ENCODE data around the gene GPR84. TPM values are rescaled to one million over a fixed set of nuclear protein-coding genes. Genes with fewer than 3 reads are reported as not detected.

Gene GPR84
- total and polyA plus RNA-seq, 2 of the 13 experiments (the other 11 are each of a cell fraction or from before 2014, with no cell fraction given) = not detected

GRCh38 chr12:54337280-54337842, 26.9 kb downstream of the GPR84 start:
- Histone ChIP-seq H3K4me2 (ENCODE audit: low read depth, low read length) (0 out of 2 replicates have a peak overlapping the region, but pooled peaks have one; percentile 19), H3K9ac (ENCODE audit: insufficient read depth, low read depth, low read length) (no peak overlapping the region), H3K4me1 (ENCODE audit: insufficient read depth, low read length) (peaks cover 70% of the 10 kb centered on the region), H3K9me3 (ENCODE audit: low read length) (no peaks in the 10 kb centered on the region), H3K36me3 (replicated peaks in 1 of 2; ENCODE audit: control insufficient read depth in 1 of 2, insufficient read depth in 2 of 2, low read length in 2 of 2) (peaks cover 2 to 15% of the 10 kb centered on the region in 2 experiments), H3K27ac (ENCODE audit: extremely low read length, insufficient read depth, low read length) (peak overlapping the region; percentile 12), H3K79me2 (ENCODE audit: insufficient read depth, low read length) (peaks cover 9% of the 10 kb centered on the region), H4K20me1 (ENCODE audit: insufficient read depth, low read length) (no peaks in the 10 kb centered on the region), H3K4me3 (replicated peaks in 1 of 3; ENCODE audit: insufficient read depth in 1 of 3, low read depth in 2 of 3, low read length in 3 of 3) (no peak overlapping the region), H3K27me3 (ENCODE audit: control insufficient read depth in 1 of 2, insufficient read depth in 2 of 2, low read length in 2 of 2) (no peaks in the 10 kb centered on the region), H2AFZ (ENCODE audit: low read length) (no peak overlapping the region)
- TSS peak; percentile 43 for BruUV-seq (replicated peaks)
- DNase-seq (ENCODE audit: low spot score) (peak; percentile 55), FAIRE-seq (peak; percentile 86), ATAC-seq (peak; percentile 66)
- WGBS (ENCODE audit: low lambda C conversion rate) = 77% methylated on average over 3 of the region's 3 CpGs
- ChIA-PET CTCF (ENCODE audit: low intra/inter-chr PET ratio, low total read pairs) (no interaction called here), POLR2A (interaction anchor here (0.7 to 4.4 kb wide), 8 partner anchors 9 to 57 kb away, joined by 3 to 25 read pairs (median 6); partner anchors contain the start of genes CBX5, COPZ1 and HNRNPA1)
- in situ Hi-C loops (cut with HindIII; ENCODE audit: extremely low pct_ligation_motif_present, low pct_unique_long_range_greater_than_20kb) (no loop called here), intact Hi-C loops (cut with micrococcal nuclease; ENCODE audit: unreplicated experiment) (loop anchor here (2.0 kb wide), 1 partner anchor 21 kb away; no protein-coding TSS in a partner anchor)
- TF ChIP-seq MAFF (IDR thresholded peaks at IDR 0.05; ENCODE audit: low read depth, low read length) = peak; percentile 79
- TF ChIP-seq SOX5 (CRISPR knock-in tag; IDR thresholded peaks at IDR 0.05; ENCODE audit: borderline replicate concordance) = peak; percentile 35; the same call in 1 of the 2 replicates
- peak; percentile 48; the same call in 1 of the 2 replicates for TF ChIP-seq BCL6 (CRISPR knock-in tag; IDR thresholded peaks at IDR 0.05)
- TF ChIP-seq ZNF580 (CRISPR knock-in tag; IDR thresholded peaks at IDR 0.05; ENCODE audit: borderline replicate concordance, low read depth) = no peak
- peak; percentile 9 for TF ChIP-seq TEAD3 (CRISPR knock-in tag; optimal IDR thresholded peaks at IDR 0.05; ENCODE audit: borderline replicate concordance)
- no peak for TF ChIP-seq TEF (CRISPR knock-in tag; IDR thresholded peaks at IDR 0.05)
- TF ChIP-seq ZNF121 (CRISPR knock-in tag; IDR thresholded peaks at IDR 0.05) = no peak
- TF ChIP-seq NR2F6 (IDR thresholded peaks at IDR 0.05) = 0 out of 2 replicates have a peak, but pooled peaks have one; percentile 14
- TF ChIP-seq NR2F6 (CRISPR knock-in tag; IDR thresholded peaks at IDR 0.05) = no peak; the same call in 1 of the 2 replicates
- no peak for TF ChIP-seq GPBP1L1 (CRISPR knock-in tag; IDR thresholded peaks at IDR 0.05)
- peak; percentile 34; the same call in 1 of the 2 replicates for TF ChIP-seq ARID5B (CRISPR knock-in tag; IDR thresholded peaks at IDR 0.05)
- peak; percentile 85 to 88 for TF ChIP-seq MAFK (conservative IDR thresholded peaks at IDR 0.05 in 1 of 2, IDR thresholded peaks at IDR 0.05 in 1 of 2; ENCODE audit: low read length in 2 of 2)
- TF ChIP-seq ZNF629 (CRISPR knock-in tag; conservative IDR thresholded peaks at IDR 0.05) = peak; percentile 71
